Glutamatergic neuron (in vitro differentiated cells): ENCODE data around the gene FAM181B. TPM values are rescaled to one million over a fixed set of nuclear protein-coding genes. Genes with fewer than 3 reads are reported as not detected.

Source experiments
- DNase-seq: peaks from one replicate; pipeline ENCODE4 v3.0.0; 2022
- H3K27ac Mint-ChIP-seq: one replicate; pipeline ENCODE4 v1.8.0; 2020; ENCODE audit warnings: mild to moderate bottlenecking, mixed read lengths, inconsistent platforms; ENCODE audit not compliant: unreplicated experiment
- H3K27me3 Mint-ChIP-seq: one replicate; pipeline ENCODE4 v1.8.0; 2020; ENCODE audit warnings: mild to moderate bottlenecking, moderate library complexity, mixed read lengths, inconsistent platforms; ENCODE audit not compliant: unreplicated experiment
- H3K36me3 Mint-ChIP-seq: one replicate; pipeline ENCODE4 v1.8.0; 2020; ENCODE audit warnings: mild to moderate bottlenecking, mixed read lengths, inconsistent platforms; ENCODE audit not compliant: unreplicated experiment
- H3K4me1 Mint-ChIP-seq: one replicate; pipeline ENCODE4 v1.8.0; 2020; ENCODE audit warnings: mild to moderate bottlenecking, low read depth, mixed read lengths, inconsistent platforms; ENCODE audit not compliant: unreplicated experiment
- H3K4me3 Mint-ChIP-seq: one replicate; pipeline ENCODE4 v1.8.0; 2020; ENCODE audit warnings: mild to moderate bottlenecking, mixed read lengths, inconsistent platforms; ENCODE audit not compliant: unreplicated experiment
- H3K9me3 Mint-ChIP-seq: one replicate; pipeline ENCODE4 v1.8.0; 2020; ENCODE audit warnings: mild to moderate bottlenecking, moderate library complexity, mixed read lengths, inconsistent platforms; ENCODE audit not compliant: unreplicated experiment
- total RNA-seq: library from RNA; stranded (reverse); fragmentation: NEBNext Ultra II Directional; extraction: Animal tissue kit (Norgen Biotek cat#: 25700); gene quantifications from one replicate; pipeline ENCODE4 v1.2.1, GENCODE V29; 2021; ENCODE audit not compliant: unreplicated experiment
- TF ChIP-seq, protein P1 (sequence below): fragments of 200-600 bp; sonication (generic); IDR thresholded peaks from one replicate; pipeline ENCODE4 v1.5.0; 2021; ENCODE audit not compliant: partially characterized antibody, unreplicated experiment

FAM181B gene
- total RNA-seq, 1 donor from 2014 or later, result 0.47 TPM

- Mint-ChIP-seq H3K27ac (peak overlapping the region; percentile 31), H3K9me3 (no peaks in the 10 kb centered on the region), H3K36me3 (no peaks in the 10 kb centered on the region), H3K4me1 (peaks cover 8% of the 10 kb centered on the region), H3K4me3 (no peak overlapping the region), H3K27me3 (no peaks in the 10 kb centered on the region)
- peak; percentile 33 for DNase-seq
- TF ChIP-seq, protein P1, sequence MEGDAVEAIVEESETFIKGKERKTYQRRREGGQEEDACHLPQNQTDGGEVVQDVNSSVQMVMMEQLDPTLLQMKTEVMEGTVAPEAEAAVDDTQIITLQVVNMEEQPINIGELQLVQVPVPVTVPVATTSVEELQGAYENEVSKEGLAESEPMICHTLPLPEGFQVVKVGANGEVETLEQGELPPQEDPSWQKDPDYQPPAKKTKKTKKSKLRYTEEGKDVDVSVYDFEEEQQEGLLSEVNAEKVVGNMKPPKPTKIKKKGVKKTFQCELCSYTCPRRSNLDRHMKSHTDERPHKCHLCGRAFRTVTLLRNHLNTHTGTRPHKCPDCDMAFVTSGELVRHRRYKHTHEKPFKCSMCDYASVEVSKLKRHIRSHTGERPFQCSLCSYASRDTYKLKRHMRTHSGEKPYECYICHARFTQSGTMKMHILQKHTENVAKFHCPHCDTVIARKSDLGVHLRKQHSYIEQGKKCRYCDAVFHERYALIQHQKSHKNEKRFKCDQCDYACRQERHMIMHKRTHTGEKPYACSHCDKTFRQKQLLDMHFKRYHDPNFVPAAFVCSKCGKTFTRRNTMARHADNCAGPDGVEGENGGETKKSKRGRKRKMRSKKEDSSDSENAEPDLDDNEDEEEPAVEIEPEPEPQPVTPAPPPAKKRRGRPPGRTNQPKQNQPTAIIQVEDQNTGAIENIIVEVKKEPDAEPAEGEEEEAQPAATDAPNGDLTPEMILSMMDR, result peak; percentile 76
Observed at GRCh38 chr11:82718307-82718706, 15.4 kb downstream of the FAM181B start.

DNA sequence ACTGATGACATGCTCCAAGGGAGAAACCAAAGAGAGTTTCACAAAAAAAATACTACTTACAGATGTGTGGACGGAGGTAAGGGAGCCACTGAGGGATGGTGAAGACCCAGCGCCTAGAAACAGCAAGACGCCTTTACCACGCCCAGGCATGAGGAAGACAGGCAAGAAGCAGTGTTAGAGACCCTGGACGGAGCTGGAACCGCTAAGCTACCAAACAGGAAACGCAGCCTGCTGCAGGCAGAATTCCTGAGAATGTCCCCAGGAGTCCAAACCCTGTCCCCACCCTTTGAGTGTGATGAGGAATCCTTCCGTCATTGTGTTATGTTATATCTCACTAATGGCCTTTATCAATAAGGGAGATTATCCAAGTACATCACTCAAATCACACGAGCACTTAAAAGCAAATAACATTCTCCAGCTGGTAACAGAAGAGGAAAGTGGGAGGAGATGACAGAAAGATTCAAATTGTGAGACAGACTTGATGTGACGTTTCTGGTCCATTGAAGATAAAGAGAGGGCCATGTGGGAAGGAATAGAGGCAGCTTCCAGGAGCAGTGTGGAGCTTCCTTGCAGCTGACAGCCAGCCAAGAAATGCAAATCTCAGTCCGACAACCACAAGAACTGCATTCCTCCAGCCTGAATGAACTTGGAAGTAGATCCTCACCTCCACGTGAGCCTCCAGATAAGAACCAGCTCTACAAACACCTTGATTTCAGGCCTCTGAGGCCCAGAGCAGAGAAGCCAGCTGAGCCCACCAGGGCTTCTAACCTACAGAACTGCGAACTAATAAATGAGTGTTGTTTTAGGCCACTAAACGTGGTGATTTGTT, 19.1 kb downstream of the FAM181B start:
- DNase-seq, result no peak
- peaks cover 13% of the 10 kb centered on the region for H3K4me1 Mint-ChIP-seq
- TF ChIP-seq, protein P1, result no peak
- H3K36me3 Mint-ChIP-seq, result no peaks in the 10 kb centered on the region
- no peak overlapping the region for H3K4me3 Mint-ChIP-seq
- H3K9me3 Mint-ChIP-seq, result no peaks in the 10 kb centered on the region
- no peak overlapping the region for H3K27ac Mint-ChIP-seq
- H3K27me3 Mint-ChIP-seq, result peaks cover 2% of the 10 kb centered on the region

- TF ChIP-seq, protein P1, result no peak
- H3K36me3 Mint-ChIP-seq, result no peaks in the 10 kb centered on the region
- no peaks in the 10 kb centered on the region for H3K9me3 Mint-ChIP-seq
- H3K4me1 Mint-ChIP-seq, result peaks cover 5% of the 10 kb centered on the region
- H3K4me3 Mint-ChIP-seq, result no peak overlapping the region
- DNase-seq, result no peak
- H3K27ac Mint-ChIP-seq, result no peak overlapping the region
- H3K27me3 Mint-ChIP-seq, result peaks cover 2% of the 10 kb centered on the region
Observed at GRCh38 chr11:82711648-82712047, 22.0 kb downstream of the FAM181B start.

DNA sequence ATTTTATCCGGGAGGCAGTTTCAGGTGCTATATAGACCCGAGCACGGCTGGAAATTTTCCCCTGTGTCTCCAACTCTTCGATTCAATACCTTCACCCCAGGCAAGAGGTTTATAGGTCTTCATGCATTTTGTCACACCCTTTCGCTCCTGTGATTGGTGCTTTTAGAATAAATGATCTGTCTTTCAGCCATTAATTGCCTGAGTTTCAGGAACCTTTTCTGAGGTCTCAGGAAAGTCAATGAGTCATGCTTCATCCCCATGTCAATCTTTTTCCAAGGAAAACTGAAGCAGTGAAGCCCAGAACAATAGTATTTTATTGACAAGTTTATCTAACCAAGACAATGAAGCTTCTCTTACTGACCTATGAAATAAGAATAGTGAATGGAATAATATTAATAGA, 29.9 kb downstream of the FAM181B start:
- H3K4me1 Mint-ChIP-seq, result no peaks in the 10 kb centered on the region
- TF ChIP-seq, protein P1, result no peak
- no peak for DNase-seq
- H3K36me3 Mint-ChIP-seq, result no peaks in the 10 kb centered on the region
- no peaks in the 10 kb centered on the region for H3K9me3 Mint-ChIP-seq
- H3K27ac Mint-ChIP-seq, result no peak overlapping the region
- H3K27me3 Mint-ChIP-seq, result no peaks in the 10 kb centered on the region
- H3K4me3 Mint-ChIP-seq, result no peak overlapping the region

DNA sequence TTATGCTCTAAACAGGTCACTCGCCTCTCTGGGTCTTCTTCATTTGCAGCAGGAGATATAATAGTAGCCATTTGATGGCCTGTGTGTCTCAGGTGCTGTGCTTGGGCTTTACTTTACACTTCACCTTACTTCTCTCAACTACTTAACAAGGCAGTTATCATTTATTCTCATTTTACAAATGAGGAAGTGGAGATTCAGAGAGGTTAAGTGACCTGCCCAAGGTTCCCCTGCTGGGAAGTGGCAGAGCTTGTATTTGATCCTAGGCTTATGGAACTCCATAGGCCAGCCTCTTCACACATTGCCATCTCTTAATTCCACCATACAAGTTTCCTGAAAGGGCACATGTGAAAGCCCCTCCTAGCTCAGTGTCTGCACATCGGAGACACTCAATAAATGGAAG, 30.4 kb downstream of the FAM181B start:
- H3K27ac Mint-ChIP-seq, result no peak overlapping the region
- H3K9me3 Mint-ChIP-seq, result no peaks in the 10 kb centered on the region

More for the DNA sequence above, 30.4 kb downstream of the FAM181B start:
- no peak overlapping the region for H3K4me3 Mint-ChIP-seq
- H3K4me1 Mint-ChIP-seq, result no peaks in the 10 kb centered on the region
- DNase-seq, result no peak
- TF ChIP-seq, protein P1, result no peak
- no peaks in the 10 kb centered on the region for H3K36me3 Mint-ChIP-seq
- no peaks in the 10 kb centered on the region for H3K27me3 Mint-ChIP-seq
